Measurements from ENCODE around the gene BRPF1.

BRPF1 gene

GRCh38 chr3:9695746-9696145, 35.8 kb upstream of the BRPF1 start:
- no peak overlapping the region for H3K4me3 ChIP-seq (ENCODE audit: low read length)
- no peak for TF ChIP-seq ZNF274 (IDR thresholded peaks at IDR 0.05; ENCODE audit: low read depth, low read length)

GRCh38 chr3:9696480-9697220, 34.9 kb upstream of the BRPF1 start:
- H3K4me3 ChIP-seq (ENCODE audit: low read length) = no peak overlapping the region
- no peak for TF ChIP-seq ZNF274 (IDR thresholded peaks at IDR 0.05; ENCODE audit: low read depth, low read length)

DNA sequence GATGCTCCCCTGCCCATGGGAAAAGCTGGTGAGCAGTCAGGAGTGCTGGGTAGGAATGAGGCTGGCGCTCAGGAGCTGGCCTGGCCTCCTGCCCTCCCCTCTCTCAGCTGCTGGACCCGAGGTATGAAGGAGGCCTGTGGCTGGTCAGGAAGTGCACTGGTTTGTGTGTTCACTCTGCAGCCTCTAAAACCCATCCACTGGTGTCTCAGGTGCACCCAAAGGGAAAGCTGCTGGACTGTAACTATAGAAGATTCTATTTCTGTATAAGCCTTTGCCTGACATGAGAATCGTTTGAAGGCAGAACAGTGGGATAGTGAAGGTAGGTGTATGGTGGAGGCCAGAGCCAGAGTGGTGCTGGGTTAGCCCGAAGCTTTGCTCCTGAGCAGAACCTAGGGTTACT, 33.6 kb upstream of the BRPF1 start:
- TF ChIP-seq ZNF274 (IDR thresholded peaks at IDR 0.05; ENCODE audit: low read depth, low read length) = no peak
- H3K4me3 ChIP-seq (ENCODE audit: low read length) = no peak overlapping the region

DNA sequence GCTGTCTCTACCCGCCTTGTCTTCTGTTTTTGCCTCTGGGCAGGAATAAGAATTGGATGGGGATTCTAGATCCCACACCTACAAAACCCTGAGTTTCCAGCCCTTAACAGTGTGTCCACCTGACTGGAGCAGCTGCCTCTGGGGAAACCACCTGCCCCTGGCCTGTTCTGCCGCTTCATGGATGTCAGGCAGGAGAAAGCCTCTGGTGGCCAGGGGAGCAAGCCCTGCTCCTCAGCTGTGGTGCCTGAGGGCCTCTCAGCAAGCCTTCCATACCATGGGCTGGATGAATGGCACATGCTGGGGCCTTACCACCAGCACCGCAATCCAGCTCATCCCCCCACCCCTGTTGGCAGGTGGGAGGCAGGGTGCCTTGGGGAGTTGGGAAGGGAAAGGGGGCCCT, 33.2 kb upstream of the BRPF1 start:
- no peak overlapping the region for H3K4me3 ChIP-seq (ENCODE audit: low read length)
- no peak for TF ChIP-seq ZNF274 (IDR thresholded peaks at IDR 0.05; ENCODE audit: low read depth, low read length)

GRCh38 chr3:9700536-9700935, 31.0 kb upstream of the BRPF1 start:
- H3K4me3 ChIP-seq (ENCODE audit: low read length) = no peak overlapping the region

DNA sequence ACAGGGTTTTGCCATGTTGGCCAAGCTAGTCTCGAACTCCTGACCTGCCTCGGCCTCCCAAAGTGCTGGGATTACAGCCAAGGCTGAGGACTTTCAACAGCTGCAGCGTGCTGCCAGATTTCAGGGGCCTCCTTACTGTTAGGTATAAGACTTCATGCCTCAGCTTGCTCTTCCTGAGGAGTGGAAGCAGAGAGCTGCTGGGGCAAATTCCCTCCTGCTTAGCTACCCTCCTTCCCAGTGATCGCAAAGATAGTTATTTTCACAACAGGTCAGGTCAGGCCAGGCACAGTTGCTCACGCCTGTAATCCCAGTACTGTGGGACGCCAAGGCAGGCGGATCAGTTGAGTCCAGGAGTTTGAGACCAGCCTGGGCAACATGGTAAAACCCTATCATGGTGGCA, 30.5 kb upstream of the BRPF1 start:
- H3K4me3 ChIP-seq (ENCODE audit: low read length) = no peak overlapping the region
- TF ChIP-seq ZNF274 (IDR thresholded peaks at IDR 0.05; ENCODE audit: low read depth, low read length) = no peak

More at GRCh38 chr3:9700536-9700935, 31.0 kb upstream of the BRPF1 start:
- no peak for TF ChIP-seq ZNF274 (IDR thresholded peaks at IDR 0.05; ENCODE audit: low read depth, low read length)

DNA sequence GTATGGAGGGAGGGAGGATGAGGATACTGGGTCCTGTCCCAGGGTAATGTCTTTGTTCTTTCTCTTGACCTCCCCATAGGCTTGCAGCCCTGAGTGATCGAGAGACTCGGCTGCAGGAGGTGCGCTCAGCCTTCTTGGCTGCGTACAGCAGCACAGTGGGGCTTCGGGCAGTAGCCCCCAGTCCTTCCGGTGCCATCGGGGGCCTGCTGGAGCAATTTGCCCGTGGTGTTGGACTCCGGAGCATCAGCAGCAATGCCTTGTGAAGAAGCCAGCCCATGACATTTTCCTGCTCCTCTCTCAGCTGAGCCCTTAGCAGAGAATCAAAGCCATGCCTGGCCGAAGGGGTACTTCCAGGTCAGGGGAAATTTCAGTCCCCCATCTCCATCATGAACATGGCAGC, 29.8 kb upstream of the BRPF1 start:
- H3K4me3 ChIP-seq (ENCODE audit: low read length) = no peak overlapping the region
- TF ChIP-seq ZNF274 (IDR thresholded peaks at IDR 0.05; ENCODE audit: low read depth, low read length) = no peak

DNA sequence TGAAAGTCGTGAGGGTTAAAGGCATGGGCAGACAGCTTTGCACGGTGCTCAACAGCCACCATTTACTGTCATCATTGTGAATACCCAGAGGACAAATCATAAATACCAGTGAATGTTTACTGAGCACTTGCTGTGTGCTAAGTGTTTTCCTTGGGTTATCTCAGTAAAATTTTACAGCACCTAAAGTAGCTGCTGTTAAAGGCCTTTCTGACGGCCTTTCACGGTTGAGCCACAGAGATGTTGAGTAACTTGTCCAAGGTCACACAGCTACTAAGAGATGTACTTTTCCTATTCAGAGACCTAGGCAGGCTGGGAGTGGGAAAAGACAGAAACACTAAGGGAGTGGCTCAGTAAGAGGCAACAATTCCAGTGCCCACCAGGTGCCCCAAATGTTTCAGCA, 28.3 kb upstream of the BRPF1 start:
- no peak overlapping the region for H3K4me3 ChIP-seq (ENCODE audit: low read length)

GRCh38 chr3:9703736-9704346, 27.7 kb upstream of the BRPF1 start, which contains the start of gene CPNE9:
TSS of gene CPNE9 (plus strand) at chr3:9703833. CDS start at chr3:9703997, 164 bp downstream.
- H3K4me3 ChIP-seq (ENCODE audit: low read length) = no peak within 1 kb of the TSS

More for the DNA sequence above, 28.3 kb upstream of the BRPF1 start:
- TF ChIP-seq ZNF274 (IDR thresholded peaks at IDR 0.05; ENCODE audit: low read depth, low read length) = no peak

GRCh38 chr3:9704347-9705322, 26.9 kb upstream of the BRPF1 start:
- no peak overlapping the region for H3K4me3 ChIP-seq (ENCODE audit: low read length)
- no peak for TF ChIP-seq ZNF274 (IDR thresholded peaks at IDR 0.05; ENCODE audit: low read depth, low read length)

More at GRCh38 chr3:9703736-9704346, 27.7 kb upstream of the BRPF1 start, which contains the start of gene CPNE9:
- TF ChIP-seq ZNF274 (IDR thresholded peaks at IDR 0.05; ENCODE audit: low read depth, low read length) = no peak

- no peak for TF ChIP-seq ZNF274 (IDR thresholded peaks at IDR 0.05; ENCODE audit: low read depth, low read length)
- H3K4me3 ChIP-seq (ENCODE audit: low read length) = no peak overlapping the region
Measured at GRCh38 chr3:9710174-9710739, 21.3 kb upstream of the BRPF1 start.

DNA sequence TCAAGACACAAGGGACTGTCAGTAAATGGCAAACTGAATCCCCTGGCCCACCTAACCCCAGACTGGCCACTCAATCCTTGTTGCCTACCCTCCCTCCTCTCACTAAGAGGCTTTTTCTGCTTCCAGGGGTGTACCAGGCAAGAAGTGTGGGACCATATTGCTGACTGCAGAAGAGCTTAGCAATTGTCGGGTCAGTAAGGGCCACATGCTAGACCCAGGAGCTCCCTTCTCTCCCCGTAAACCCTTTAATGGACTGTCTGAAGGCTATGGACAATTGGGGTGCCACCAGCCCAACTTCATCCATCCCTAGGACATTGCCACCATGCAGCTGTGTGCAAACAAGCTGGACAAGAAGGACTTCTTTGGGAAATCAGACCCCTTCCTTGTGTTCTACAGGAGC, 19.1 kb upstream of the BRPF1 start:
- no peak overlapping the region for H3K4me3 ChIP-seq (ENCODE audit: low read length)
- TF ChIP-seq ZNF274 (IDR thresholded peaks at IDR 0.05; ENCODE audit: low read depth, low read length) = no peak

GRCh38 chr3:9713142-9713541, 18.4 kb upstream of the BRPF1 start:
- no peak overlapping the region for H3K4me3 ChIP-seq (ENCODE audit: low read length)
- TF ChIP-seq ZNF274 (IDR thresholded peaks at IDR 0.05; ENCODE audit: low read depth, low read length) = no peak

GRCh38 chr3:9715136-9715535, 16.4 kb upstream of the BRPF1 start:
- no peak for TF ChIP-seq ZNF274 (IDR thresholded peaks at IDR 0.05; ENCODE audit: low read depth, low read length)

More at GRCh38 chr3:9715136-9715535, 16.4 kb upstream of the BRPF1 start:
- H3K4me3 ChIP-seq (ENCODE audit: low read length) = no peak overlapping the region
